SU-DHL-6 (cell line): ENCODE data around the gene THSD4.

ENCODE experiments used
- EZH2phosphoT487 ChIP-seq: fragments of 200-600 bp; sonication (generic), shearing (Covaris generic); conservative IDR thresholded peaks from 2 replicates; pipeline ENCODE4 v1.6.1; 2018; ENCODE audit warnings: mild to moderate bottlenecking, antibody characterized with exemption, low read length, moderate library complexity, mixed read lengths
- TF ChIP-seq, protein P1 (sequence below): fragments of 200-600 bp; sonication (generic); IDR thresholded peaks from one replicate; pipeline ENCODE4 v1.5.1; 2017; ENCODE audit warnings: antibody characterized with exemption, mild to moderate bottlenecking, low read length, moderate library complexity; ENCODE audit not compliant: insufficient read depth, poor library complexity, severe bottlenecking

DNA sequence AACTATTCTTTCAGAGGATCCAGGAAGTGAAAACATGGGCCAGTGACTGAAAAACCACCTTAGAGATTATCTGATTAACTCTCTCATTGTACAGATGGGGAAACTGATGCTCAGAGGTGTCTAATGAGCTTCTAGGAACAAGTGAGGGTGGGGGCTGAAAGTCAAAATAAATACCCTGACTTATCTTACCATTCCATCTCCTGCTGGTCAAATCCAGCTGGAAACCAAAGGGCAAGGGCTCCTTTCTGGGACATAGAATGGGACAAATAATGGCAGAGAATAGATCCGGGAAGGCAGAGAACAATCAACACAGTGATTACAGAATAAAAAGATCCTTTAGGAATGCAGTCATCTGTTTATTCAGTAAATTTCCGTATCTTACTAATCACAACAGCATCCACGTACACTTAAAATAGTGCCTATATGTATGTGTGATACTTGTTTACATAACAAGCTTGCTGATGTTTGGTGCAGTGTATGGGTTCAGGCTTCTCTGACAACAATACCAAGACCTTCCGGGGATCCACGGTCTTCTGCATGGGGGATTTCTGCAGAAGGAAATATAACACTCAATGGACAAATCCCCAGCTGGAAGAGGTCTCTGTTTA lies 173.2 kb downstream of the THSD4 start:
- TF ChIP-seq, protein P1, sequence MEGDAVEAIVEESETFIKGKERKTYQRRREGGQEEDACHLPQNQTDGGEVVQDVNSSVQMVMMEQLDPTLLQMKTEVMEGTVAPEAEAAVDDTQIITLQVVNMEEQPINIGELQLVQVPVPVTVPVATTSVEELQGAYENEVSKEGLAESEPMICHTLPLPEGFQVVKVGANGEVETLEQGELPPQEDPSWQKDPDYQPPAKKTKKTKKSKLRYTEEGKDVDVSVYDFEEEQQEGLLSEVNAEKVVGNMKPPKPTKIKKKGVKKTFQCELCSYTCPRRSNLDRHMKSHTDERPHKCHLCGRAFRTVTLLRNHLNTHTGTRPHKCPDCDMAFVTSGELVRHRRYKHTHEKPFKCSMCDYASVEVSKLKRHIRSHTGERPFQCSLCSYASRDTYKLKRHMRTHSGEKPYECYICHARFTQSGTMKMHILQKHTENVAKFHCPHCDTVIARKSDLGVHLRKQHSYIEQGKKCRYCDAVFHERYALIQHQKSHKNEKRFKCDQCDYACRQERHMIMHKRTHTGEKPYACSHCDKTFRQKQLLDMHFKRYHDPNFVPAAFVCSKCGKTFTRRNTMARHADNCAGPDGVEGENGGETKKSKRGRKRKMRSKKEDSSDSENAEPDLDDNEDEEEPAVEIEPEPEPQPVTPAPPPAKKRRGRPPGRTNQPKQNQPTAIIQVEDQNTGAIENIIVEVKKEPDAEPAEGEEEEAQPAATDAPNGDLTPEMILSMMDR: no peak
- no peak for TF ChIP-seq EZH2phosphoT487
